HG03108 (cell line): ENCODE data around the gene PAIP2B.
"Not testable (repeated sequence)": the region's sequence is repeated elsewhere in the genome, so short reads cannot be mapped to it uniquely, and the experiment has no call there.

ENCODE experiments used
- ATAC-seq: cut with Tn5 transposase; IDR thresholded peaks from one replicate; pipeline ENCODE4 v1.9.1; 2021; ENCODE audit warnings: moderate library complexity; ENCODE audit not compliant: unreplicated experiment

Gene PAIP2B

GRCh38 chr2:71220743-71221142 is 6.2 kb downstream of the PAIP2B start:
- ATAC-seq, result no peak

- ATAC-seq, result no peak
Measured at GRCh38 chr2:71216501-71216900, 10.4 kb downstream of the PAIP2B start.

GRCh38 chr2:71215447-71215846 is 11.5 kb downstream of the PAIP2B start:
- no peak for ATAC-seq

GRCh38 chr2:71212336-71212735 is 14.6 kb downstream of the PAIP2B start:
- ATAC-seq, result no peak

- ATAC-seq, result no peak
Measured at GRCh38 chr2:71210292-71210691, 16.6 kb downstream of the PAIP2B start.

- no peak for ATAC-seq
Measured at GRCh38 chr2:71208756-71209155, 18.1 kb downstream of the PAIP2B start.

GRCh38 chr2:71207601-71208000 is 19.3 kb downstream of the PAIP2B start:
- no peak for ATAC-seq

GRCh38 chr2:71206271-71206670 is 20.6 kb downstream of the PAIP2B start:
- no peak for ATAC-seq

- ATAC-seq, result no peak
Measured at GRCh38 chr2:71191570-71191943, 35.3 kb downstream of the PAIP2B start.

GRCh38 chr2:71190656-71191569 is 36.0 kb downstream of the PAIP2B start:
- ATAC-seq, result no peak

- ATAC-seq, result no peak
Measured at GRCh38 chr2:71187589-71187988, 39.3 kb downstream of the PAIP2B start.

GRCh38 chr2:71186973-71187372 is 39.9 kb downstream of the PAIP2B start:
- ATAC-seq, result no peak

GRCh38 chr2:71183306-71184115 is 43.4 kb downstream of the PAIP2B start:
- not testable (repeated sequence) for ATAC-seq

GRCh38 chr2:71181316-71181715 is 45.6 kb downstream of the PAIP2B start:
- no peak for ATAC-seq

GRCh38 chr2:71178836-71179235 is 48.1 kb downstream of the PAIP2B start:
- ATAC-seq, result not testable (repeated sequence)

- ATAC-seq, result no peak
Measured at GRCh38 chr2:71174207-71174606, 52.7 kb downstream of the PAIP2B start.

GRCh38 chr2:71173096-71173495 is 53.8 kb downstream of the PAIP2B start:
- no peak for ATAC-seq

- ATAC-seq, result no peak
Measured at GRCh38 chr2:71166812-71167211, 60.1 kb downstream of the PAIP2B start.

GRCh38 chr2:71157124-71157793 is 69.6 kb downstream of the PAIP2B start:
- no peak for ATAC-seq

- no peak for ATAC-seq
Measured at GRCh38 chr2:71156573-71156972, 70.3 kb downstream of the PAIP2B start.

GRCh38 chr2:71155846-71156245 is 71.1 kb downstream of the PAIP2B start:
- ATAC-seq, result no peak
